Measurements from ENCODE around the gene IFNA1.
"Not testable (repeated sequence)": the region's sequence is repeated elsewhere in the genome, so short reads cannot be mapped to it uniquely, and the experiment has no call there.

IFNA1 gene

DNA sequence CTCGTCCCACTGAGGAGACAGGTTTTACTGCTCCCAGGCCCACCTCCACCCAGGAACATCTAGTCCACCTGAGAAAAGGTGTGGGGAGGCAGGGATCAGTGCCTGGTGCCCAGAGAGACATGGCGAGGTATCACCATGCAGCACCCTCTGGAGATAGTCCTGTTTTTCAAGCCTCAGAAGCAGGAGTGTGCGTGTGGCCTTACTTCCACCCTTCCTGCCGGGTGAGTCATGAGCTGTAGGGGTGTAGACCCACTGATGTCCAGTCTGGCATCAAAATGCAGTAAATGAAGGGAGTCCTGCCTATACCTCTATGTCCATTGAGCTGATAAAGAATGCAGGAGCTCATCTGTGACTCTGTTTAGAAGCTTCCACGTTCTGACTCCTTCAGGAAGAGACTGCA is 9.1 kb downstream of the IFNA1 start:
- not testable (repeated sequence) for DNase-seq

DNA sequence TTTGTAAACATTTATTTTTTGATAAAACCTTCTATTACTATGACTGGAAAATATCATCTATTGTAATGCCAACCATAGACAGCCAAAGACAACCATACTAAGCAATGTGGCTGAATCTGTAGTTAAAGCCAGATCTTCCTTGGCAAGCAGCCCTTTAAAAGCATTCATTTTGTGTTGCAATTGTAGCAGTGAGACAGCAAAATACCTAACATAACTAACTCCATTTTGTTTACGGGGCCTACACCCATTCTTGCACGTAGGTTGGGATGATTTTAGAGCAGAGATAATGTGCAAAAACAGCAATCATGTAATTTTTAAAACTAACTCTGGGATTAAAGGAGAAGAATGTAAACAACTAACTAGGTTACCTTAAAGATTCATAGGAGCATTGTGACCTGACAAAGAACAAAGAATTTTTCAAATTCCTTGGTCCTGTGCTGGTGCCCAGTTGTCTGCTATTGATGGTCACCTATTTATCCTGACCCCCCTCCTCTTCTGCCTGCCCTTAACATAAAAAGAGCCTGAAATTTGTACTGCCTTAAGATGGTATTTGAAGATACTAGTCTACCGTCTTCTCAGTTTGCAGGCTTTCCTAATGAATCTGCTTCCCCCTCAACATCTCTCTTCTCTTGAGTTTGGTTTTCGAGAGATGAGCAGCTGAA is 10.6 kb downstream of the IFNA1 start:
- no peak for DNase-seq

DNA sequence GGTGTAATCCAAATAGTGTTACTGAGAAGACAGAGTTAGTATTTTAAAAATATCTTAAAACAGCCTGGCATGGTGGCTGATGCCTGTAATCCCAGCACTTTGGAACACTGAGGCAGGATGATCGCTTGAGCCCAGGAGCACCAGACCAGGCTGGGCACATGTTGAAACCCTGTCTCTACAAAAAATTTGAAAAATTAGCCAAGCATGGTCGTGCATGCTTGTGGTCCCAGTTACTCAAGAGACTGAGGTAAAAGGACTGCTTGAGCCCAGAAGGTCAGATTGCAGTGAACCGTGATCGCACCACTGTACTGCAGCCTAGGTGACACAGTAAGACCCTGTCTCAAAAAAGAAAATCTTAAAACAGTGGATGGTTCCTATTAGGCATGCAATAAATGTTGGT is 12.4 kb downstream of the IFNA1 start:
- DNase-seq = no peak

DNA sequence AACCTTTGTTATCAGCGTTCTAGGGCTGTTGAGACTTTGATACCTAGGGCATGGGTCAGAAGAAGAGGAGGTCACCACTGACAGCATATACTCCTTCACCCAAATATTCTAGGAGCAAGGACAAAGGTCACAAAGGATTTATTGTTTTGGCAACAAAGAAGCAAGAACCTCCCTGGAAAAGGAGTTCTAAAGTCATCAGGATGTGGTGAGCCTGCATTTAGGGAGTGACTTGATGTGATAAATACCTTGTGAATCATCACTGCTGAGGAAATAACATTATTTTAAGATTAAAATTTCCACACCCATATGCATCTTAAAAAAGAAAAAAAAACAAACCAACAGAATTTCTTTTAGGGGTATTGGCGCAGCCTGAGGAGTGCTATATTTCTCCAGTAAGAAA is 13.9 kb downstream of the IFNA1 start:
- DNase-seq = no peak

DNA sequence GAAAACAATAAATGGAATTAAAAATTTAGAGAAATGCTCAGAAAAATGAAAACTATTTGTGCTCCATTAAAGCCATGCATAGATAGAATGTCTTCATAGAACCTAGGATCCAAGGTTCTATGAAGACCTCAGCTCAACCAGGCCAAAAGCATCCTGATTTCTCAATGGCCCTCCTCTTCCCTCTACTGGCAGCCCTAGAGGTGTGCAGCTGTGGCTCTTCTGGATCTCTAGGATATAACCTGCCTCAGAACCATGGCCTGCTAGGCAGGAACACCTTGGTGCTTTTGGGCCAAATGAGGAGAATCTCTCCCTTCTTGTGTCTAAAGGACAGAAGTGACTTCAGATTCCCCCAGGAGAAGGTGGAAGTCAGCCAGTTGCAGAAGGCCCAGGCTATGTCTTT is 15.1 kb downstream of the IFNA1 start:
- DNase-seq = peak; percentile 5 to 47

DNA sequence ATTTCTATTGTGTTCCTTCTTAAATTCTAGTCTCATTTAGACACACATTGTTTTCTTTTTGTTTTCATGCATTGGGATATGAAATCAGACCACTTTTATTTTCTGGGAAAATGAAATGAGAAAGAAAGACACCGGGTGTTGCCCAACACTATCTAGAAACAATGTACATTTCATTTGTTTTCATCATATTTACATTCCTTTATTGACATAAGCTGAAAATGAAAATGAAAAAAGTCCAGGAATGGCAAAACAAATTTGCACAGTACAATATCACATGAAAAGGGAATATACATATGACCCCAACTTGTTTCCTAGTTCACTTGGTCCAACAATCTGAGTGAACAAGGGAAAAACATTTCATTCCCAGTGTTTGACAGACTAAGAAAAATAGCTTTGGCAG is 21.1 kb downstream of the IFNA1 start:
- no peak for DNase-seq

DNA sequence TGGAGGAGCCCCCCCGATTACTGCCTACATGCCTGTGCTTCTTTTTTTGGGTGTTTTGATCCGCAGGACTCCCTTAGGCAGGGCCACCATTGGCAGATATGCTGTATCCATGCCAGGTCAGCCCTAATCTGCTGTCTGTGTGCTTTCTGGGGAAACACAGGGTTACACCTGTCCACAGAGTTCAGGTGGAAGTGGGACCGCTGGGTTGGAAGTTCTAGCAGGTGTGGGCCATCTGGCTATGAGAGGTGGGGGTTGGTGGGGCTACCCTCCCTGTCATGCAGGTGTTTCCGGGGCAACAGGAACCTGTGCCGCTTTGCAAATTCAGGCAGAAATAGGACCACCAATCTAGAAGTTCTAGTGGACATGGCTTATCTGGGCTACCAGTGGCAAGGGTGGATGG is 24.9 kb downstream of the IFNA1 start:
- no peak for DNase-seq

DNA sequence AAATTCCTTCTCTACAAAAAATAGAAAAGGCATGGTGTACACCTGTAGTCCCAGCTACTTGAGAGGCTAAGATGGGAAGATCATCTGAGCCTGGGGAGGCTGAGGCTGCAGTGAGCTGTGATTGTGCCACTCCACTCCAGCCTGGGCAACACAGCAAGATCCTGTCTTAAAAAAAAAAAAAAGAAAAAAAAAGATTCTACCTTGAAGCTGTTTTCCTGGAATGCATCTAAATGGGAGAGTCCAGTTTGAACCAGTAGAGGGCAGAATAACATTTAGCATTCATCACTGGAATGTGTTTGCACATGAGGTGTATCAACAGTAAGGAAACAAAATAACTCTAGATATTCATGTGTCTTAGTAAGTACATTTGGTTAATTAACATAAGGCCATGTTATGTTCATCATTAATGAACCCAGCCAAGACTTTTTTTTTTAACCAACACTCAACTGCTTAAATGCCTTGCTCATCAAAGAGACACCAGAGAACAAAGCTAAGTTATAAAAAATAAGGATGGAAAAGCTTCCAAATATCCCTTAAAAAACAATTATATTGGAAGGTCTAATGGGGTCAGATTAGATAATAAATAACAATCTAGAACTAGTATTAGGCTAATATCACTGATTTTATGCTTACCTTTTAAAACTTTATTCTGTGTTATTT is 25.8 kb downstream of the IFNA1 start:
- DNase-seq = peak; percentile 48 to 64

DNA sequence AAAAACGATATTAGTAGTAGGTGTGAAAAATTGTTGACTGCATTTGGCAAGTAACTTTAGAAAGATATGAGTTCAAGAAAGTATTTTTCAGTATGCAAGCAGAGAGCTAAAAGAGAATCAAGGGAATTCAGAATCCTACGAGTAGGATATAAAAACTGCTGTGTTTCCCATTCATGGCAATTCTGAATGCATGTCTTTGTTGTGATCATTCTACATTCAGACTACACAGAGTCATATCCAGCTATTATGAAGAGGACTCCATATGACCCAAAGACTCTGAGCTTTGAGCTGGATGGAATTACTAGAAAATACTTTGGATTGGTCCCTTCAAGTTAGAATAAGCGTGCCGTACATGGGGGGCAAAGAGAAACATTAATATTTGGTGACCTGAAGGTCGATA is 29.9 kb downstream of the IFNA1 start:
- no peak for DNase-seq

DNA sequence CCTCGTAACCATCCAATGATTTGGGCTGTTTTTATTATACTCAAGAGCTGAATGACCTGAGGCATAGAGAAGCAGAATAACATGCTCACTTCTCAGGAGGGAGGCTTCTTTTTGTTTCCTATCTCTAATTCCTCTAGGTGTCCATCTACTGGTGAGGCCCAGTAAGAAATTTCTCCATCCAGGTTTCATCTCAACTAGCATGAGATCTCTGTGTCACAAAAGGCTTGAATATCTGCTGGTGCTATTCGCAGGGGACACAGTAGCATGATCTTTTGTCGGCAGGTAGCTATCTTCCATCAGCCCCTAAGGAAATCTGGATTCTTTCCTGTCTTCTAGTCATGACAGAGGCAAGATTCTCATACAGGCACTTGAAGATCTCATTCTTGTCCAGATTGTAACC is 33.0 kb downstream of the IFNA1 start:
- DNase-seq = no peak

DNA sequence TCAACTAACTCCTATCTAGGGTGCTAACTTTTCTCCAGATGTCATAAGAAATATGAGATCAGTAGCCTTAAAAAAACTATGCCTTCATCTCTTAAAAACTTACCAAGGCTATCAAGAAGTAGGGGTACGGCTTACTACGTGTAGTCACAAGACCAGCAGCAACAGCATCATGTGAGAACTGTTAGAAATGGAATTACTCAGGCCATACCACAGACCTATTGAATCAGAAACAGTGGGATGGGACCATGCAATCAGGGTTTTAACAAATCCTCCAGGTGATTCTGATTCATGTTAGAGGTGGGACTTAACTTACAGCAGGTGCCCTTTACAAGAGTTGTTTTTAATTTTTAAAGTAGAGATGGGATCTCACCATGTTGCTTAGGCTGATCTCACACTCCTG is 37.2 kb downstream of the IFNA1 start:
- DNase-seq = no peak

DNA sequence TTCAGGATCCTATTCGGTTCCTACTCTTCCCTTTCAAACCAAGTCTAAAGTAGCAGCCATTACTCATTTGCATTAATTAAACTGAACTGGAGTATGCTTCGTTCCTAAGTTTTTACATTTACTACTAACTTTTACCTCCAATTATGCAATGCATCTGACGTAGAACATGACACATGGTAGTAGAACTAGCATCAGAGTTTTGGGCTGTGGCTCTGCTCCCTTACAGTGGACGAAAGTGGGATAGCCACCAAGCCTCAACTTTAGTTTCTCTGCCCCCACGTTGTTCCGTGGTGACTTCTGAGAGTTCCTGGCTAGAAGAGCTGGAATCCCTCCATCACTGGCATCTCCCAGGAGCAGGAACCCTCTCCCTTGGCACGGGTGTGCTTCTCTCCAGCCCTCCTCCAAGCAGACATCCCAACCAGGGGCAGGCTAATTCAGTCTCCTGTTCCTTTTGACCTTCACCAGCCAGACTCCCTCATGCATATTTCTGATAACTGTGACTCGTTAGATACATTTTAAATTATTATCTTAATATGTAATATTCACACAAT is 39.0 kb downstream of the IFNA1 start:
- DNase-seq = no peak

DNA sequence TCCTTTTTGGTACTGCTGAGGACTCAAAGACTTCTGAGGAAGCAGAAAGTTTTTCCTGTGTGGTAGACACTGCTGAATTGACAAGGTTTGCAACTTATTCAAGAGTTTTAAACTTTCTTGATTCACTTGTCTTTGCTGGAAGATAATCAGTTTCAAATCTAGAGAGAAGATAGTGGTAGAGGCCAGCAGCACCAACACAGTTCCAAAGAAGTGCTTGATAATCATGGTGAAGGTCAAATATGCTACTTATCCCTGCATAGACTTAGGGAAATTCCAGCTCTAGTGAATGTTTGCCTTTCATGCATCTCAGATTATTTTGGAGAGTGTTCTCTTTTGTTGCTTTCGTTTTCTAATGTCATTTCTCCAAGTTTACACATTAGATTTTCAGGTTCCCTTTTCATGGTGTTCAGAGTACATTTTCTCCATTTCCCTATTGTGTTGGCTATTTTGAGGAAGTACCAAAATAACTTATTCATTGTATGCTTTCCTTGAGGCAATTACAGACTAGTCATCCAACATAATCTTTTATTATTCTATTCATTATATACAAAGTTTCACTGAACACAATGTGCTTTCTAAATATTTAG is 41.3 kb downstream of the IFNA1 start:
- no peak for DNase-seq

DNA sequence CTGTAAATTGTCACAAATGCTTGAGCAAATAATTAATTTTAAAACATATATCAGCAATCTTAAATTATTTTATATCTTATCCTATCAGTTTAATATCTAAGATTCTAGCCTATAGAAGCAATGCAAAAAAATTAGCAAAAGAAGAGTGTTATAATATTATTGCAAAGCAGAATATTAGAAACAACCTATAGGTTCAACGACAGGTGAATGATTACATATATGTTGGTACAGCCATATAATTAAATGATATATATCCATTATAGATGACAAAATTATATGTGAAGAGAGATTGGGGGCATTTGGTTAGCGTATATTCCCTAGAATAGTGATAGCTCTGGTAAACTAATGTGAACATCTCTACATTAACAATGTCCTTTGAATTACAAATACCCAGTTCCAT is 42.0 kb downstream of the IFNA1 start, which contains the start of gene IFNE:
TSS of gene IFNE (minus strand) at position 101 of the 400 bp plus-strand sequence. CDS start 619 bp downstream, outside the sequence.
- DNase-seq = no peak
